ENCODE measurements around the gene RNF112.

The RNF112 gene

GRCh38 chr17:19385521-19385983, 25.5 kb upstream of the RNF112 start:
- DNase-seq (ENCODE audit: low read depth) = no peak
- no peak for TF ChIP-seq CTCF (IDR thresholded peaks at IDR 0.05; ENCODE audit: low read depth, low read length, missing control alignments)
- H3K4me3 ChIP-seq (ENCODE audit: low read depth, low read length) = no peak overlapping the region

- DNase-seq (ENCODE audit: low read depth) = no peak
- no peak for TF ChIP-seq CTCF (IDR thresholded peaks at IDR 0.05; ENCODE audit: low read depth, low read length, missing control alignments)
- H3K4me3 ChIP-seq (ENCODE audit: low read depth, low read length) = no peak overlapping the region
Measured at GRCh38 chr17:19386051-19386929, 24.7 kb upstream of the RNF112 start.

- no peak within 1 kb of the TSS for H3K4me3 ChIP-seq (ENCODE audit: low read depth, low read length)
- DNase-seq (ENCODE audit: low read depth) = no peak
- TF ChIP-seq CTCF (IDR thresholded peaks at IDR 0.05; ENCODE audit: low read depth, low read length, missing control alignments) = no peak
Measured at GRCh38 chr17:19386974-19387920, 23.8 kb upstream of the RNF112 start, which contains the start of gene MFAP4. MFAP4 (minus strand) TSS chr17:19387190; CDS start chr17:19387155, 35 bp downstream.

GRCh38 chr17:19387921-19388521, 23.0 kb upstream of the RNF112 start:
- DNase-seq (ENCODE audit: low read depth) = no peak
- no peak for TF ChIP-seq CTCF (IDR thresholded peaks at IDR 0.05; ENCODE audit: low read depth, low read length, missing control alignments)
- no peak overlapping the region for H3K4me3 ChIP-seq (ENCODE audit: low read depth, low read length)

GRCh38 chr17:19388791-19389785, 21.9 kb upstream of the RNF112 start:
- no peak overlapping the region for H3K4me3 ChIP-seq (ENCODE audit: low read depth, low read length)
- no peak for DNase-seq (ENCODE audit: low read depth)
- no peak for TF ChIP-seq CTCF (IDR thresholded peaks at IDR 0.05; ENCODE audit: low read depth, low read length, missing control alignments)
